Measurements from ENCODE around the gene GPC6.

Gene GPC6

DNA sequence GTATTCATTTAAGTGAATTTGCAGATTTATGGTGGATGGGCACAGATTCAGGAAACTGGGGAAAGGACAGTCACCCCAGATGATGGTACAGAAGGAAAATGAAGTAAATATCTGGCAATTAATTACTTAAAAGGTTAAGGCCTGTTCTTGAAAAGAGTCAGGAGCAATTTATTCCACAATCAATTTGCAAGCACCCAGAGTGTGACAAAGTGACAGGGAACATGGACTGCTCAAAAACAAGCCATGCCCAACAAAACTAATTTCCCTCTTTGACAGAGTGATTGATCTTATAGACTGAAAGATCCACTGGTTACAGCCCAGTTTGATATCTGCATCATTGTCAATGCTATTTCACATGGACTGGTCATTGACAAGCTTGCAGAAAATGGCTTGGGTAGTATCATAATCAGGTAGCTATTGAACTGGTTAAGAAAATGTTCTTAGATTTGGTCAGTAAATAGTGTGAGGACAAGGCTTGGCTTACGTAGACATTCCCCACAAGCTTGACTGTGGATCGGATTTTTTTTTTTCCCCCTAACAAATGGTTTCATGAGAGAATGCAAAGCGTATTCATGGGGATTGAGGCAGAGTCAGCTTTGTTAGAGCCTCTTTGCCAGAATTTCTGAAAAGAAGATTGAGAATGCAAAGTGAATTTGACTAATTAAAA, 584.6 kb downstream of the GPC6 start:
- no peak overlapping the region for H3K4me3 ChIP-seq (replicated peaks; ENCODE audit: low read depth, low read length)
- TF ChIP-seq, protein P1, sequence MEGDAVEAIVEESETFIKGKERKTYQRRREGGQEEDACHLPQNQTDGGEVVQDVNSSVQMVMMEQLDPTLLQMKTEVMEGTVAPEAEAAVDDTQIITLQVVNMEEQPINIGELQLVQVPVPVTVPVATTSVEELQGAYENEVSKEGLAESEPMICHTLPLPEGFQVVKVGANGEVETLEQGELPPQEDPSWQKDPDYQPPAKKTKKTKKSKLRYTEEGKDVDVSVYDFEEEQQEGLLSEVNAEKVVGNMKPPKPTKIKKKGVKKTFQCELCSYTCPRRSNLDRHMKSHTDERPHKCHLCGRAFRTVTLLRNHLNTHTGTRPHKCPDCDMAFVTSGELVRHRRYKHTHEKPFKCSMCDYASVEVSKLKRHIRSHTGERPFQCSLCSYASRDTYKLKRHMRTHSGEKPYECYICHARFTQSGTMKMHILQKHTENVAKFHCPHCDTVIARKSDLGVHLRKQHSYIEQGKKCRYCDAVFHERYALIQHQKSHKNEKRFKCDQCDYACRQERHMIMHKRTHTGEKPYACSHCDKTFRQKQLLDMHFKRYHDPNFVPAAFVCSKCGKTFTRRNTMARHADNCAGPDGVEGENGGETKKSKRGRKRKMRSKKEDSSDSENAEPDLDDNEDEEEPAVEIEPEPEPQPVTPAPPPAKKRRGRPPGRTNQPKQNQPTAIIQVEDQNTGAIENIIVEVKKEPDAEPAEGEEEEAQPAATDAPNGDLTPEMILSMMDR (IDR thresholded peaks at IDR 0.05; ENCODE audit: low read depth, low read length, missing control alignments): no peak
- no peak for DNase-seq (ENCODE audit: extremely low read depth, low read depth)

DNA sequence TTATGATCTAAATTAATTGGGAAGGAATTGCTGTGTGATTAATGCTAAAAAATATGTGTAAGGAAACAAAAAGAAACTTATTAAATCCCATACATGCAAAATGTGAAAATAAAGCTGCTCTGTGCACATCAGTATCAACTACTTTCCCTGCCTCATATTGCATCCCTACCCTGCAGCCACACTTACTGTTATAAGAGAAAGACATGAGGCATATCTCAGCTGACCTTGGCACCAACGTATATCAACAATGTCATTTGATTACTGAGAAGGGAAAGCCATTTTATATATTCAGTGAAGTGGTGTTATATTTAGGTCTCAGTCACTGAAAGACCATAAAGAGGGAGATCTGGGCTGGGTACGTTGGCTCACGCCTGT, 585.1 kb downstream of the GPC6 start:
- DNase-seq (ENCODE audit: extremely low read depth, low read depth): no peak
- TF ChIP-seq, protein P1 (IDR thresholded peaks at IDR 0.05; ENCODE audit: low read depth, low read length, missing control alignments): no peak
- no peak overlapping the region for H3K4me3 ChIP-seq (replicated peaks; ENCODE audit: low read depth, low read length)

DNA sequence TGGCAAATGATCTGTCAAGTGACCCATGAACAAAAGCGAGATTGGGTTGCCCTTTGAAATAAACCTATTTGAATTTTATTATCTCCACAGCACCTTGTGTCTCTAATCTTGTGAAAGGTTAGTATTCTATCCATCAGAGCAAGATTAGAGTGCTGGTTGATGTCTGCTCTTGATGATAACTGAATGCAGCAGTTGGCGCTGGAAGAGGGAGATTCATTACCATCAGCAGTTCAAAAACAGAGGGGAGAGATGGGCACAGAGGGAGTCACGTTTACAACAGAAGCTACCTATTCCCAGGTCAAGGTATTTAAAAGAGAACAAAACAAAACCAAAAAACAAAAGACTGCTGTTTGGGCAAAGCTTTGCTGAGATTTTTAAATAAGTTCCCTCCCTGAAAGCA, 588.1 kb downstream of the GPC6 start:
- no peak overlapping the region for H3K4me3 ChIP-seq (replicated peaks; ENCODE audit: low read depth, low read length)

DNA sequence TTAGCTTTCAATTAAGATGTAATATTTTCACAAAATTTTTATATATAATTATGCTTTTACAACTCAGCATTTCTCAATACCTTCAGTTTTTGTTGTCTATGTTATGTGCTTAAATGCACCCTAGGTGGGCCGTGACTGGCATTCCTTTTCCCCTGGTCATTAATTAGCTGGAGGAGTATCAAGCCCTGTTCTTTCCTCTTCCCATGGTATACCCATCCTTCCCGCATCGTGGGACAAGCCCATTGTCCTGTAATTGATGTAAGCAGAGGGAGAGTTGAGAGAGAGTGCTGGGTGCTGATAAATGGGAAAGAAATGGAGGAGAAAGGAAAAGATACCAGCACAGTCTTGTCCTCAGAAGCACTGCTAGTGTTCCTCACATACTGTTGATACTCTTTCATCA, 591.7 kb downstream of the GPC6 start:
- DNase-seq (ENCODE audit: extremely low read depth, low read depth): no peak
- TF ChIP-seq, protein P1 (IDR thresholded peaks at IDR 0.05; ENCODE audit: low read depth, low read length, missing control alignments): no peak
- no peak overlapping the region for H3K4me3 ChIP-seq (replicated peaks; ENCODE audit: low read depth, low read length)

More for the DNA sequence above, 588.1 kb downstream of the GPC6 start:
- no peak for DNase-seq (ENCODE audit: extremely low read depth, low read depth)
- TF ChIP-seq, protein P1 (IDR thresholded peaks at IDR 0.05; ENCODE audit: low read depth, low read length, missing control alignments): no peak

DNA sequence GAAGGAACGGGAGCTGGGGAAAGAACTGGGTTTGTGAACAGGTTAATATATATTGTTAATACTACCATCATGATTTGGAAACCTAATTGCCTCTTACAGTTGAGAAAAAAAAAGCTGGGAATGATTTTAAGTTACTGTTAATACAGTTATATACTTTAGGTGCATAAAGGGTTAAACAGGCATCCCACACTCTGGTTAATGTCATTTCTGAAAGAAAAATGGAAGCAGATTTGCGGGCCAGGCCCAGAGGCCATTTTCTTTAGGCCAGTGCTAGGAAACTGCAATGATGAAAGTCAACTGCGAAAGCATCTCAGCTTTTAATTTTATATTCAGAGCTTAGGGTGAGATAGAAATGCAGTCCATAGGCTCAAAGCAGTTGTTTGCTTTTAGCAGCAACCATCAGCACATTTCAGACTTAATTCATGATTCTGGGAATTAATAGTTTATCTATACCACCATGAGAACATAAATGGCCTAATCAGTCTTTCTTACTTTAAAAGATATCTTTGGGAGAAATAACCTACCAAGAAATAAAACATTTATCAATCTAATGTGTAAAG, 592.8 kb downstream of the GPC6 start:
- TF ChIP-seq, protein P1 (IDR thresholded peaks at IDR 0.05; ENCODE audit: low read depth, low read length, missing control alignments): no peak
- DNase-seq (ENCODE audit: extremely low read depth, low read depth): no peak
- no peak overlapping the region for H3K4me3 ChIP-seq (replicated peaks; ENCODE audit: low read depth, low read length)

DNA sequence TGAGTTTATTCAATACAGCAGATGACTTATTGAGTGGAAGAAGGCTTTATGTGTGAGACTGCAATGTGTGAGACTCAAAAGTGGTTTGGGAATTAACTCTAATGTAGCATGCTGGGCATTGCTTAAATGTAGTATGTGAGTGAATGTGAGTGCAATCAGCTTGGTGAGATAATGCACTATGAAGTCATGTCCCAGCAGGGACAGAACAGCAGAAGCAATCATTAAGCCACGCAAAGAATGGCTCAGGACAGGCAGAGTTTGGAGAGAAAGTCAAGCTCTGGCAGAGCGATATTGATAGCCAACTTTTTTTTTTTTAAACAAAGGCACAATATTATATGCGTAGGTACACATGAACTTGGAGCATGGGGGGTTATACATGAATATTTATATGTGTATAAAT, 597.7 kb downstream of the GPC6 start:
- DNase-seq (ENCODE audit: extremely low read depth, low read depth): no peak
- TF ChIP-seq, protein P1 (IDR thresholded peaks at IDR 0.05; ENCODE audit: low read depth, low read length, missing control alignments): no peak
- H3K4me3 ChIP-seq (replicated peaks; ENCODE audit: low read depth, low read length): no peak overlapping the region
